Cerebellar cortex (tissue), 1 donor: ENCODE results near the gene TMEM108.
A peak's percentile ranks its signal among the peaks of the same experiment; 100 is the strongest.

Source experiments
- DNase-seq: peaks from one replicate; pipeline ENCODE4 v3.0.0-alpha.2; 2015; ENCODE audit warnings: low spot score

TMEM108 gene

DNA sequence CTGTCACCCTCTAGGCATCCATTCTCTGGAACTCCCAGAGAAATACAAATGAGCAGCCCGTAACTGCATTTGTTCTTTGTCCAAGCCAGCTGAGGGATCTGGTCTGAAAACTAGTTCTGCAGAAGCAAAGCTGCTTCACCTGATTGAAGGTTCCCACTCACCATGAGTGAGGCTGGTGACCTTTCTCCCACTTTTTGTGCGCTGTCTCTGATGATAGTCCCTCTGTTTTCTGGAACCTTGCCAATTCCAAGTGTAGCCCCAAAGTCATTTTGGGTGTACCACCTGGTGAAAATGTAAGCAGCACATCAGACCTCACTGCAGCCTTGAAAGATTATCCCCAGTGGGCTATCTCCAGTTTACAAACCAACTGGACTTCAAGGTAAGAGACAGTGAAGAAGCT lies 322.3 kb downstream of the TMEM108 start:
- no peak for DNase-seq

DNA sequence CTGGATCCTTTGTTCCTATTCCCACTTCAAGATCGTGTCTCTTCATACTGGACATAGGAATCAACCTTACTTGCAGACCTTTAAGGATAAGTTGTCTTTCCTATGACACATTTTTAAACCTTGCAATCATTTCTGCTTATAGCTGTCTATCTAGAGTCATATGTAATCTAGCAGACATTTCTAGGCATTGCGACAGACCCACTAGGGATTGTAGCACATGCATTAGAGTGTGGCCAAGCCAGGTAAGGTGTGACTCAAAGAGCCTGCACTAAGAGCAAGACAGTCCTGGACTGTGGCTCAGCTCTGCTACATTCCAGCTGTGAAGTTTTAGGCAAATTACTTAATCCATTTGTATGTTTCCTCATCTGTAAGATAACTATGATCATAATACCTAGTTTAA lies 322.8 kb downstream of the TMEM108 start:
- no peak for DNase-seq

GRCh38 chr3:133361435-133361834 lies 323.2 kb downstream of the TMEM108 start:
- DNase-seq, result peak; percentile 10

DNA sequence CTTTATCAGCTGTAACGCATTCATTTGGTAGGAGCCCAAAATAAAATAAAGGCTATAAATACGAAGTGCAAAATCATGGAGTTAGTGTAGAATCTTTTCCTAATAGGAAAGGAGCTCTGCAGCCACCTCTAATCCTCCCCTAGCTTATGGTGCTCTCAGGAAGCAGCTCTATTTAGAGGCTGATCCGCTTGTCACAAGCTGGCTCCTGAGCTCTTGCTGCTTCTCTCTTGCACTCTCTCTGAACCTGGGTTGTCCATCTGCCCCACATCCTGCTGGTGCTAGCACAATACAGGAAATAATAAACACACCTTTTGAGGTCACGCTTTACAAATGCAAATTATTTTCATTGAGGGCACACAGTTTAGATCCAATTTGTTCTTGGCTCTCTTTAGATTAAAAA lies 324.3 kb downstream of the TMEM108 start:
- peak; percentile 65 for DNase-seq

DNA sequence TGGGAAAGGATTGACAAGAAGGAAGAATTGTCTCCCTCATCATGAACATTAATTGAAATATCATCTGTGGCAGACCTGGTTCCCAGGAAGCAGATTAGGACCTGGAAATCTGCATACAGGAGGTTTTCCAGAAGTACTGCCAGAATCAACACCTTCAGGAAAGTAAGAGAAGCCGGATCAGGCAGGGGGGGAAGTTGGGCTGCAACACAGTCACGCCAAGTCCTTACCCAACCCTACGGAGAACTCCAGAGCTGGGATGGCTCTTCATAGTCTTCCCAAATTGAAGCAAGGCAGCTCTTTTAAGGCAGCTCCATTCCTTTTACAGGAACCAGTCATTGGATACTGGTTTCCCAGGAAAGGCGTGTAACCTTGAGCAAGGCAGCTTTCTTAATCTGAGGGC lies 326.5 kb downstream of the TMEM108 start:
- no peak for DNase-seq

GRCh38 chr3:133366921-133367320 lies 328.7 kb downstream of the TMEM108 start:
- no peak for DNase-seq

DNA sequence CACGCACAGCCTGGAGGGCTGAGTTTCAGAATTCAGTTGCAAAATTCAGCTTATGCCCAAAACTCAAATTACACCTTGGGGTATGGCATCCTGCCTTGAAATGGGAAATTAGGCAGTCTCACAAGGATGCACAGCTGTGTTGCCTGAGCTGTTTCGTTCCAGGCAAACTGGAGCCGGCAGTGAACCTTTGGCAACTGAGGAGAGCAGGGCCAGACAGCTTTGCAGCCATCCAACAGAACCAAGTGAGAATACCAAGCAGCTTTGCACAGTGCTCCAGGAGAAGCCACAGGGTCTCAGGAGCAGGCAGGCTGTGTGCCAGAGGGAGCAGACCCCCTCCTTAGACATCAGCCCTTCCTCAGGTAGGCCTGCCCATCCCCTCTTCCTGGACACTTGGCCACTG lies 329.2 kb downstream of the TMEM108 start:
- DNase-seq, result no peak

DNA sequence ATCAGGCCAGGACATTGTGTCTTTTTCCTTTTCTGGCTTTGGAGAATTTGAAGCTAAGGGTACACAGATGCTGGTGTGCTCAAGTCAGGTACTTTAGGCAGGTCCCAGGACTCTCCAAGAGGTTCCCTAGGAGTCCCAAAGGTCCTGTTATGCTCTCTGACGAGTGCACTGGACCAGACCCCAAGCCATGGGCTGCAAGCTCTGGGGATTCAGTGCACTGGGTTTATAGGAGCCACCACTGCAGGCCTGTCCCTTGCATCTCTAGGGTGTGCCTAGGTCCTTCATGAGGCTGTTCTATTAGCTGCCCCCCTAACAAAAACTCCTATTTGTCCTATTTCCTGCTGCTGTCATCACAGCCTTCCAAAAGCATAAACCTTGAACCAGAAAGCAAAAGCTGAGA lies 329.8 kb downstream of the TMEM108 start:
- DNase-seq, result no peak

- DNase-seq, result no peak
Observed at GRCh38 chr3:133368371-133369067, 330.3 kb downstream of the TMEM108 start.

DNA sequence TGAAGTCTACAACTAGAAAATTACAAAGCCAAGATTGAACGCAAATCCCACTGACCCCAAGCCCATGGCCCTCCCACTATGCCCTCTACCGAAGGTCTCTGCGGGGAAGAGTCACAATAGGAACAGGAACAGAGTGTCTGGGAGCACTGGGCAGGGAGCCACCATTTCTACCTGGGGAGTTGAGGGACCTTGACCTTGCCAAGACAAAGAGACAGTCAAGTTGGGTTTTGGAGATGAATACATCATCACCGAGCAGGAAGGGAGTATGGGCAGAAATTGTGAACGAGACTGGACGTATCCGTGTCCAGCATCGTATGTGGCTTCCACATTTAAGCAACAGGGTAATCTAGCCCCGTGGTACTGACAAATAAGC lies 330.9 kb downstream of the TMEM108 start:
- no peak for DNase-seq

DNA sequence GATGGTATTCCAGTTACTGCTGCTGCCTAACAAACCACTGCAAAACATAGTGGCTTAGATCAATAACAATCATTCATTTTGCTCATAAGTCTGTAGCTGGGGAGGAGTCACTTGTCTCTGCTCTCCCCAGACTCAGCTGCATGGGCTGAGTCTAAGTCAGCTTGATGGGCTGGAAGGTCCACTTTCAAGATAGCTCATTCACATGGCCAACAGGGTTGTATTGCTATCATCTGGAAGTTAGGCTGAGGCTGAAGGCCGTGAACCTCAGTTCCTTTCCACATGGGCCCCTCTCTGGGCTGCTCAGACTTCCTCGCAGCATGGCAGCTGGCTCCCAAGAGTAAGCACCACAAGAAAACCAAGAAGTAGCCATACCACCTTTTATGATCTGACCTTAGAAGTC lies 333.0 kb downstream of the TMEM108 start:
- DNase-seq, result no peak

- no peak for DNase-seq
Observed at GRCh38 chr3:133371676-133372075, 333.5 kb downstream of the TMEM108 start.

DNA sequence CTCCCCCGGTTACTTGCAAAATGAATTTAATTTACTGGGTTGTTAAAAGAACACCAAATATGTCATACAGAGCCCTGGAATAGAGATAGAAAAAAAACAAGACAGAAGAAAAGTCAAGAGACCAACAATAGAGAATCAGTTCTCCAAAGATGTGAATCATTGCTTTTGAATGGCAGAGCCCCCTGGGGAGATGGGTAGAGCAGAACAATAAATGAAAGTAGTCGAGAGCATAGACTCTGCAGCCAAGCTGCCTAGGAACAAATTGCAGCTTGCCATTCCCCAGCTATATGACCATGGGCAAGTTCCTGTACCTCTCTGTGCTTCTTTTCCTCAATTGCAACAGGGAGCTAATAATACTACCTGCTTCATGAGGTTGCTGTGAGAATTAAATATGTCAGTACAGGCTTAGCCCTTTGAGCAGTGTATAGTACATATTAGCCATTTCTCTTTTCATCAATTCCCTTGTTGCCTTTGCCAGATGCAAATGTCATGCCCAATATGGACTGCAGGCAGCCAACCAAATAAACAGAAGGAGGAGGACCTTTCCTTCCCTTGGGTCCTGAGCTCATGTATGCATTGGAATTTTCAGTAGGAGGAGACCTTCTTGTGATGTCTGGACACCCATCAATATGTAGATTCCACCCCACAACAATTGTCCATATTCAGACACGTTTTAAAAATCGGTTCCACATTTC lies 336.7 kb downstream of the TMEM108 start:
- no peak for DNase-seq

DNA sequence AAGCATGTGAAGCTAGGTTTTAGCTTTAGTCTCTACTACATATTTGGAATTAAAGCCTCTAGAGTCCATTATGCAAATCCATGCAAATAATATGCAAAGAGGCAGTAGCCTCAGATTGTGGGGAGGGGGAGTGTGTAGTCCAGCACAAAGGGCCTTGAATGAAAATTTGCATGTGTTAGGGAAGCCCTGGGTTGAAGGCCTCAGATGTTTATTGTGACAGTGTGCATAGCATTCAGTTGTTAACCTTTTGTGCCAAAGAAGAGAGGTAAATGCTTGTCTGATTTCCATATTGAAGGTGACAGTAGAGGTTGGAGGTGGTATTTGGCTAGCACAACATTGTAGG lies 337.2 kb downstream of the TMEM108 start:
- DNase-seq, result no peak

DNA sequence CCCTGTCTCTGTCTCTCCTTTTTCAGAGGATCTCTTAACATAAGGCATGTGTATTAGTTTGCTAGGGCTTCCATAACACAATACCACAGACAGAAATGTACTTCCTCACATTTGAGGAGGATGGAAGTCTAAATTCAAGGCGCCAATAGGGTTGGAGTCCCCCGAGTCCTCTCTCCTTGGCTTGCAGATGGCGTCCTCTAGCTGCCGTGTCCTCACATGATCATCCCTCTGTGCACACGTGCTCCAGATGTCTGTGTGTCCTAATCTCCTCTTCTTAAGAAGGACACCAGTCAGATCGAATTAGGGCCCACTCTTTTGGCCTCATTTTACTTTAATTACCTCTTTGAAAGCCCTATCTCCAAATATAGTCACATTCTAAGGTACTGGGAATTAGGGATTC lies 338.6 kb downstream of the TMEM108 start:
- no peak for DNase-seq

- peak; percentile 47 for DNase-seq
Observed at GRCh38 chr3:133377396-133377795, 339.2 kb downstream of the TMEM108 start.

- no peak for DNase-seq
Observed at GRCh38 chr3:133379926-133380325, 341.7 kb downstream of the TMEM108 start.

- no peak for DNase-seq
Observed at GRCh38 chr3:133380481-133381225, 342.5 kb downstream of the TMEM108 start.

DNA sequence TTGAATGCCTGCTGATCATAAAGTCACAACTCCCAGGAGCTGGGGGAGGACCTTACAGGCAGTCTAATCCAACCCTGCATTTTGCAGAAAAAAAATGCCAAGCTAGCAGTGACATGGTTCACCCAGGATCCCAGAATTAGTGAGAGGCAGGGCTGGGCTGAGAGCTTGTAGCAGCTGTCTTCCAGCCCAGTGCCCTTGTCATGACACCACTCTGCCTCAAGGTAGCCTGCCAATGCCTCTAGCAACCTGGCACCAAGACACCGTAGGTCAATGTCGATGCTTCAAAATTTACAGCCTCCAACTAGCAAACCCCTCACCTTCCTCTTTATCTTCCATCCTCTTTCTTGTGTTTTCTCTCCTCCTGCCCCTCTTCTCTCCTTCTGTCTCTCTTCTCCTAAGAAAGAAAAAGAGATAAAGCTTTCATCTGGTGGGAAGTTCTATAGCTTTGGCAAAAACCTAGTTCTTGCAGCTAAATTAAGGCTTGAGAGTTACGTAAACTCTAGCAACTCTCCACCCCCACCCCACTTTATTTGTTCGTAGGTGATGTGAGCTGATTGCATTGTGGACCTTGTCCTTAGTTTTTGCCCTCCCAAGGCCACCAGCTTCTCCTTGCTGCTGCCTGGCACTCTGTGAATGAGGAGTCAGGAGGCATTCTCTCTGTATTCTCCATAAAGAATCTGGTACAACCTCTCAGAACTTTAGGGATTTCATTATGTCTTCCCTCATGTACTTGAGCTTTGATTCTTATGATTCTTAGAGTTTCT lies 343.3 kb downstream of the TMEM108 start:
- DNase-seq, result no peak

GRCh38 chr3:133383175-133383574 lies 345.0 kb downstream of the TMEM108 start:
- DNase-seq, result no peak

DNA sequence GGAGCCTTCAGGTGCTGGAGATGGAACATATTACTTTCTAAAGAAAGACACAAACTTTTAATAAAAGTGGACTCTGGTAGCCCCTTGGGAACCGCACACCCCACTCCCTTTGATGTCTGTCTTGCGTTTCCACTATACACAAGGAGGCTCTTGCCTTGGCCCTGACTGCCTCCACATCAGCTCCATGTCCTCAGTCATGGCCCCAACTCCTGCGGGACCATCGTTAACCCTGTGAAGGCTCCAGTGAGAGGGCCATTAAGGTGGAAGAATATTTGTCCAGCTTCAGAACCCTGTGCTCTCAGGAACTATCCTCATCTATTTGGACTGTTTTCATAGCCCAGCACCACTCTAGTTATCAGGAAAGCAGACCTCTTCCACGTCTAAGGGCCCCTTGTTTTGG lies 345.6 kb downstream of the TMEM108 start:
- no peak for DNase-seq

DNA sequence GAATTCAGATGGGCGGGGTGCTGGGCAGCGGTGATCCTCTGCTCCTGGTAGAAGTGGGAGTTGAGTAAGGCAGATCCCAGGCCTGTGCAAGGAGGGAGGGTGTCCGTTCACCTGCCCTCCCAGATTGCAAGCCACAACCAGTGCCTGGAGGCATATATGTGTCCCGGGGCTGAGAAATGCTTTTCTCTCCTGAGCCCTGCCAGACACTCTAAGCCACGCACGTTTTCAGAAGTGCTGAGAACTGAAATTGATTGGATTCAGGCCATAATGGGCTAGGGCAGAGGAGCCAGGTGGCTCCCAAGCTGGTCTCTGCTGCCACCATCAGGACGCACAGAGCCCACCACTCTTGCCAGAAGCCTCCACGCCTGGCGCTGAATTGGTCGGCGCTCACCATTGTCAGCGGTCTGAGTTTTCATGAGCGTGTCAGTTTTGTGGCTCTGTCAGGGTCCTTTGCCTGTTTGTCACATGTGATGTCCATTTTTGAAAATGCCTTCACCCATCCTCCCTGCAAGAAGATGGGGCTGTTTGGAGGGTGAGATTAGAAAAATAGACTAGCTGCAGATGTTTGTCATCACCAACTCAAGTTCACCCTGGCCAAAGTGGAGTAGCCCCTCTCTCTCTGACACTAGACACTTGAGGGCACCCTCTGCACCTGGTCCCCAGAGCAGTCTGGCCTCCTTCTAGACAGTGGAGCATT lies 346.3 kb downstream of the TMEM108 start:
- peak; percentile 77 for DNase-seq
